ENCODE results near the gene SPAG5.
"Not testable (repeated sequence)": the region's sequence is repeated elsewhere in the genome, so short reads cannot be mapped to it uniquely, and the experiment has no call there.

SPAG5 gene

GRCh38 chr17:28612531-28612930 is 13.7 kb upstream of the SPAG5 start:
- no peak for DNase-seq

GRCh38 chr17:28610376-28610775 is 11.6 kb upstream of the SPAG5 start:
- DNase-seq: no peak

DNA sequence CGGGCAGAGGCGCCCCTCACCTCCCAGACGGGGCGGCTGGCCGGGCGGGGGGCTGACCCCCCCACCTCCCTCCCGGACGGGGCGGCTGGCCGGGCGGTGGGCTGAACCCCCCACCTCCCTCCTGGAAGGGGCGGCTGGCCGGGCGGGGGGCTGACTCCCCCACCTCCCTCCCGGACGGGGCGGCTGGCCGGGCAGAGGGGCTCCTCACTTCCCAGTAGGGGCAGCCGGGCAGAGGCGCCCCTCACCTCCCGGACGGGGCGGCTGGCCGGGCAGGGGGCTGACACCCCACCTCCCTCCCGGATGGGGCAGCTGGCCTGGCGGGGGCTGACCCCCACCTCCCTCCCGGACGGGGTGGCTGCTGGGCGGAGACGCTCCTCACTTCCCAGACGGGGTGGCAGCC is 5.2 kb upstream of the SPAG5 start:
- not testable (repeated sequence) for DNase-seq

DNA sequence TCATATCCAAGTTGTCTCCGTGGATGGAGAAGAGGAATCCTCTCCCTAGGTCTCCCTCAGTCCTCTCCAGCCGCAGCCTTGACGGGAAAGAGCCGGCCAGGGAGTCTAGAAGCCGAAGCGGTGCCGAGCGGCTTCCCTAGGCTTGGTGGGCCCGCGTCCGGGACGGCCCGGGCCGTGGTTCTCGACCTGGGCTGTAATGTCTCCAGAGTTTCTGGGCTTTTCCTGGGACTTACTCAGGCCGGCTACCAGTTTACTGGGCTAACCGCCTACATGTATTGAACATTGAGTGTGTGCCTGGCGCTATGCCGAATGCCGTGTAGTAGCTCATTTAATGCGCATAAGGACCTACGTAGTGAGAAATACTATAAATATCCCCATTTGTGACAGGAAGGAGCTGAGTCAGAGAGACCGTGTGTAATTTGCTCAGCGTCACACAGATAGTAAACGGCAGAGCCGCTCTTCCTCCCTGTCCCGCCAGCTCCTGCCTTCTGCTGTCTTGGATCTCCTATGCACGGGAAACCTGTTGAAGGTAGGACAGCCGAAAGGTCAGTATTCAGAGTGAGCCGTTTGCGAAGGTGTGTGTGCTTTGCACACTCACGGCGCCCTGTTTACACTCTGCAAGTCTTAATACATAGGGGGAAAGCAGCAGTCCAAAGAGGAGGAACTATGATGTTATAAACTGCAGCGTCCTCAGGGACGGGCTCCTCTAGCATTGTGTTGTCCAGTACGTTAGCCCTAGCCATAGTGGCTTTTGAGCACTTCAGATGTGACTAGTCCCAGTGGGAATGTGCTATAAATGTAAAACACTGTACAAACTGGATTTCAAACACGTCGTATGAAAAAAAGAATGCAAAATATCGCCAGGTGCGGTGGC is 723 bp upstream of the SPAG5 start:
- DNase-seq: peak; percentile 58

GRCh38 chr17:28598389-28598788 is 436 bp downstream of the SPAG5 start:
- no peak for DNase-seq

DNA sequence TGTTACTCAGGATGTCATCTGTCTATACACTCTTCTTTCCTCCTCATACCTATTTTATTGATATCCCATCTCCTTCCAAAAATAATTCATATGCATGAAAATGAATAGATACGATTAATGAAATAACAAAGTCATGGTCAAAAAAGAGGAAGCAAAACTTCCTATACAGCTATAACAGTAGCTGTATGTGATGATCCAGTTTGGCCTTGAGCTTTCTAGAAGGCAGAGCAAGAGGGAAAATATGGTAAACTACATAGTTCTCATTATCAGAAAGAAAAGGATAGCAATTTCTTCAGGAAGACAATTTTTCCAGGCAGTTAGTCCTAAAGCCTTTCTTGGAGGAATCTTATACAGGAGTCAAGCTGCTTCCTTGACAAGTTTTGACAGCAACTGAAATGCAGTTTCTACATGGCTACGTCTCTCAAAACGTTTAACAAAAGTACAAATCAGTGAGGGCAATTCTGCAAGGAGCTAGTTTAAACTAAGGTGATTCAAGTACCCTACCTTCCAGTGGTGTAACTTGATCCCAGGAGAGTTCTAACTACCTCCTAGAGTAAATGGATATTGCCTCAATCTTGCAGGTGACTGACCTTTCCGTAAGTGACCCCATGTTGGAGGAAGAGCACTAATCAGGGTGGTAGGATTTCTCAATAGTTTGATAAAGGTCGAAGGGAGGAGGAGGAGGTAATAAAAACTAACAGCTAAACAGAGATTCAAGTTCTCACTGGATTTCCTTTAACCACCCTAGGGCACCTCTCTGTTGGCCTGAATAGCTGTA is 1.0 kb downstream of the SPAG5 start:
- DNase-seq: no peak

- DNase-seq: no peak
Observed at GRCh38 chr17:28592260-28592659, 6.6 kb downstream of the SPAG5 start.

DNA sequence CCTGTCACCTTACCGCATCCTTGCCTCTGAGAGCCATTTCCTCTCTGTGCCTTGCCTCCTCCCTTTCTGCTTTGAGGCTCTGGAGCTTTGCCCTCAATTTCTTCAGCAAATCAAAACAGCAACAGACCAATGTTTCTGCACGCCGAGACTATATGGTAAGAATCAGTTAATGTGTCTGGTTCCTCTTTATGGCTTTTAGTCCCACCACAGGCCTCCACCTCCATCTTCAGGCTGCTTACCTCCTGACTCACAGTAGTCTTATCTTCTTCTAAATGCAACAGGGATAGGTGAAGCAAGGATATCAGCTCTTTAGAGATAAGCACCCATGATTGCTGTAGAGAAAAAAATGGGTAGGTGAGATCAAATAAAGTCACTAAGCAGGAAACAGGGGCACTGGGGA is 13.0 kb downstream of the SPAG5 start:
- DNase-seq: no peak

DNA sequence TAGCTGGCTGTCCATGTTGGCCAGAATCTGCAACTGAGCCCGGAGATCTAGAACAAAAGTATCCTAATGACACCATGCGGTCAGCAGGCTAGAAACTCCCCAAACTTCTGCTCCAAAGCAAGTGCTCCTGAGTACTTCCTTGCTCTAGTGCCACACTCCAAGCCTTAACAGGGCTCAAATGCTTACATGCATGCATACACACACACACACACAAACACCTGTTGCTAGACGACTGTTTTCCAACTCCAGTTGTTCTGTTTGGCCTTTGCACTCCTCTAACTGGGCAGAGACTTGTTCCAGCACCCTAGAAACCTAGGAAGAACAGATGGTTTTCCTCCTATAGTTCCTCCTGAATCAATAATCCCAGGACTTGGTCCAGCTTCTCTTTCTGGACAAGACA is 14.4 kb downstream of the SPAG5 start:
- DNase-seq: no peak

- no peak for DNase-seq
Observed at GRCh38 chr17:28582513-28582912, 16.3 kb downstream of the SPAG5 start.

- no peak for DNase-seq
Observed at GRCh38 chr17:28580959-28581358, 17.9 kb downstream of the SPAG5 start.

DNA sequence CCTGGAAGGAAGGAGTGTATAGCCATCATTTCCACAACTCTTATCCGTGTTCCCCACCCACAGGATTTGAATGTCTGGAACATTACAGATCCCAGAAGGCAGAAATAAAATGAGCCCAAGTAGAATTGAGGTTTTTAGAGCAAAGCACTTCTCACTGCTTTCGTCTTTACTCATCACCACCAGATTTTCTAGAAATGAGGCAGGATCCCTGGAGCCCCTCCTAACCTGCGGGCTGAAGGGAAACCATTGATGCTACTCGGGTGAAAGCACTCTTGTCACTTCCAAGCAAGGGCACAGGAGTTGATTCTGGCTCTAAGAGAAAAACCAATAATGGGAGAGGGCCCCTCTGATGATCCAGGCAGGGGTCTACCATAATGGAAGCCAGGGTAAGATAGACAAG is 19.3 kb downstream of the SPAG5 start:
- DNase-seq: no peak

GRCh38 chr17:28578246-28579195 is 20.3 kb downstream of the SPAG5 start:
- DNase-seq: no peak

- no peak for DNase-seq
Observed at GRCh38 chr17:28577466-28577824, 21.4 kb downstream of the SPAG5 start.

- DNase-seq: peak; percentile 87
Observed at GRCh38 chr17:28576758-28577465, 21.9 kb downstream of the SPAG5 start, which contains the start of gene ALDOC. Gene ALDOC (minus strand): TSS chr17:28576895. CDS start chr17:28575532, 1,363 bp downstream.

- DNase-seq: not testable (repeated sequence)
Observed at GRCh38 chr17:28576016-28576415, 22.8 kb downstream of the SPAG5 start.

DNA sequence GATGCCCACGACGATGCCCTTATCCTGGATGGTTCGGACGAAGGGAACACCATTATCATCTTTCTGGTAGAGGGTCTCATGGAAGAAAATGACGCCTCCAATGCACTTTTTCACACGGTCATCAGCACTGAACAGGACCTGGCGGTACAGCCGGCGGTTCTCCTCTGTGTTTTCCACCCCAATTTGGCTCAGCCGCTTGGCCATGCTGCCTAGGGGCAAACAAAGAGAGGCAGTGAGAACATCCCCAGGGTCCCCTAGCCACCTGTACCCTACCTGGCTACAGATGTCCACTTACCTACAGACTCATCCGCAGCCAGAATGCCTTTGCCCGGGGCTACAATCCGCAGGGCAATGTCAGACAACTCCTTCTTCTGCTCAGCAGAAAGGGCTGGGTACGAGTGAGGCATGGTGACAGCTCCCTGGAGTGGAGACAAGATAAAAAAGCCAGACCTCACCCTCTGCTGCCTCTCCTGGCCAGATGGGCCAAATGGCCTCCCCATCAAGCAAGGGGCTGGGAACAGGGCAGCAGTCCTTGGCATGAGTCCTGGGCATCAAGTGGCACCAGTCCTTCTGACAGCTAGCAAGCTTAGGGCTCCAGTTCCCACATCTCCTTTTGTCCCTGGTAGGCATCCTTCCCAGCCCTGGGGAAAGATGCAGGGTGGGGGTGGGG is 23.6 kb downstream of the SPAG5 start:
- DNase-seq: no peak

DNA sequence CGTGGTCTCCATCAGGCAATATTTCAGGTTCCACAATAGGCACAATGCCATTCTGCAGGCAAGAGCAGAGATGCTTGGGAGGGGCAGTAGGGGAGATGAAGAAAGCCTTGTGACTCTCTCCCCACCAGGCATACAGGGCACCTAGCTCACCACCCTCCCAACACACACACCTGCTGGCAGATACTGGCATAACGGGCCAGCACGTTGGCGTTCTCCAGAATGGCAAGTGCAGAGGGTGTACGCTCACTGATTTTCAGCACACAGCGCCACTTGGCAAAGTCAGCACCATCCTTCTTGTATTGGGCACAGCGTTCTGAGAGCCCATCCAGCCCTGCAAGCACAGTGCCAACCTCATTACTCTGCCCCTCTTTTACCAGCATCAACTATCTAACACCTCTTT is 24.3 kb downstream of the SPAG5 start:
- DNase-seq: no peak

- DNase-seq: no peak
Observed at GRCh38 chr17:28573966-28574480, 24.8 kb downstream of the SPAG5 start.

DNA sequence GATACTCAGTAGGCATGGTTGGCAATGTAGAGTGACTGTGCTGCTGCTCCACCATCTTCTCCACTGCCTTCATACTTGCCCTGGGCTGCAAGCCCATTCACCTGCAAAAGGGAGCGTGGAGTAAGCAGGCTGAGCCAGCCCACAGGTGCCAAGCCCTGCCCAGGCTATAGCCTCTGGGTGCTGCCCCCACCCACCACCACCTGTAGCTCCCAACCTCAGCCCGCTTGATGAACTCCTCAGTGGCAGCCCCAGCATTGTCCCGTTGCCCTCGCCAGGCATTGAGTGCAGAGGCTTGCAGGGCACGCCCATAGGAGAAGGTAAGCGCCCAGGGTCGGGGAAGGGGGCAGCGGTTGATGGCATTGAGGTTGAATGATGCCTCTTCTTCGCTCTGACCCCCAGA is 25.3 kb downstream of the SPAG5 start:
- no peak for DNase-seq

DNA sequence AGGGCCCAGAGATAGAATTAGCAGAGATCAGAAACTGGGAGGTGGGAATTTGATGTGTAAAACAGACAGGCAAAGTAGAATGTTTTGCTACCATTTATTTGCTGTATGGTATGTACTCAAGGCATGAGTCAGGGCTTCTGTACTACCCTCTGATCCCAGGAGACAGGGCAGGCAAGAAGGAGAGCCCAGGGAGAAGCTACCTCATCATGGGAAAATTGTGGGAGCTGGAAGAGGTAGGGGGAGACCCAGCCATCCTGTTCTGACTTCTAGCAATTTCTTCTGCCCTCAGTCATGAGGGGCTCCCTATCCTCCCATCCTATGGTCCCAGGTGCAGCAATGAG is 25.8 kb downstream of the SPAG5 start:
- DNase-seq: no peak

Measured in NCI-H510A (cell line).